ENCODE results near the gene CEACAM19.
A peak's percentile ranks its signal among the peaks of the same experiment; 100 is the strongest.
"Not testable (repeated sequence)": the region's sequence is repeated elsewhere in the genome, so short reads cannot be mapped to it uniquely, and the experiment has no call there.

Gene CEACAM19

DNA sequence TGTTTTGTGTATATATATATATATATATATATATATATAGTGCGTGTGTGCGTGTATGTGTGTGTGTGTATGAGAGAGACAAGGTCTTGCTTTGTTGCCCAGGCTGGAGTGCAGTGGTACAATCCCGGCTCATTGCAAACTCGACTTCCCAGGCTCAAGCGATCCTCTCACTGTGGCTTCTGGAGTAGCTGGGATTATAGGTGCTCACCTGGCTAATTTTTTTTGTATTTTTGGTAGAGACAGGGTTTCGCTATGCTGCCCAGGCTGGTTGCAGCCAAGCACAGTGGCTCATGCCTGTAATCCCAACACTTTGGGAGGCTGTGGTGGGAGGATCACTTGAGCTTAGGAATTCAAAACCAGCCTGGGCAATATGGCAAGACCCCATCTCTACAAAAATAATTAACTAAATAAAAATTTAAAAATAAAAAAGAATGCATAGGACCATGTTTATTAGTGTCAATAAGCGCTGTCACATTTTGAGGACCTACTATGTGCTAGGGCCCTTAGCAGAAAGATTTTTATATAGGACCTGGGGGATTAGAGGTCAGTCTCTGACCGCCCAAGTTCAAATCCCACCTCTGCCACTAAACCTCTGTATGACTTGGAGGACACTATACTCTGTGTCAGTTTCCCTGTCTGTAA is 25.8 kb upstream of the CEACAM19 start:
- no peak for DNase-seq (ENCODE audit: low read depth)

DNA sequence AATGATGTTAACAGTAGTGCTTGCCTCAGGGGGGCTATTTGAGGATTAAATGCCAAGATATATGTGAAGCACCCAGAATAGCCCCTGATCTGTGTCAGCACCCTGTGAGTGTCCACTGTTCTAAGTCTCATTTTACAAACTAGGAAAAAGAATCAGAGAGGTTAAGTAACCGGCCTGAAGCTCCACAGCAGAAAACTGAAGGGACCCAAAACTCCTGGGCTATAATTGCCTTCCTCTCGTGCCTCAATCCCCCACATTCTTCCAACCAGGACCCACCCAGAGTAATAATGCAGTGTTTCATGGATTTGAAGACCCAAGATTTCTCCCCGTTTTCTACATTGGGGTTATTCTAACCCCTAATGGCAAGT is 25.2 kb upstream of the CEACAM19 start:
- no peak for DNase-seq (ENCODE audit: low read depth)

DNA sequence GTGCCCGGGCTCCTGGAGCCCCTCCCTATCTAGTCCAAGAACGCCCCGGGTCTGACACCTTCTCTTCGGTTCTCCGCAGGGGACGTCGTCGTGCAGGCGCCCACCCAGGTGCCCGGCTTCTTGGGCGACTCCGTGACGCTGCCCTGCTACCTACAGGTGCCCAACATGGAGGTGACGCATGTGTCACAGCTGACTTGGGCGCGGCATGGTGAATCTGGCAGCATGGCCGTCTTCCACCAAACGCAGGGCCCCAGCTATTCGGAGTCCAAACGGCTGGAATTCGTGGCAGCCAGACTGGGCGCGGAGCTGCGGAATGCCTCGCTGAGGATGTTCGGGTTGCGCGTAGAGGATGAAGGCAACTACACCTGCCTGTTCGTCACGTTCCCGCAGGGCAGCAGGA is 24.1 kb upstream of the CEACAM19 start:
- no peak for DNase-seq (ENCODE audit: low read depth)

- DNase-seq (ENCODE audit: low read depth), result no peak
These were observed 22.5 kb upstream of the CEACAM19 start for GRCh38 chr19:44648631-44649251.

GRCh38 chr19:44649578-44650145 is 21.6 kb upstream of the CEACAM19 start:
- no peak for DNase-seq (ENCODE audit: low read depth)

DNA sequence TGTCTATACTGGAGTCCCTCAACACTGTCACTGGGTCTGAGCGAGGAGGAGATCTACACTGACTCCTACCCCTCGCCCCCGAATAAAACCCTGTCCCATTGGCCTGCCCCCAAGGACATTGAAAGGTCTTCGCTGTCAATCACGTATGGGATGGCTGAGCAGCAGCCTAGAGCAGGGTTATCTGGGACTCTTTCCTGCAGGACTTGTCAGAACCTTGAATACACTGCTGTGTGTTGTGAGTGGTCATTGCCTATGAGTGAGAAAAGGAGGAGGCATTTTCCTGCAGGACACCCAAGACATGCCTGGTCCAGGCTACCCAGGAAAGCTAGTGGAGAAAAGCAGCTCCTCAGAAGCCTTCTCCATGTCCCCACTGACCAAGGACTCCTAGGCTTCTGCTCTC is 17.9 kb upstream of the CEACAM19 start:
- no peak for DNase-seq (ENCODE audit: low read depth)

DNA sequence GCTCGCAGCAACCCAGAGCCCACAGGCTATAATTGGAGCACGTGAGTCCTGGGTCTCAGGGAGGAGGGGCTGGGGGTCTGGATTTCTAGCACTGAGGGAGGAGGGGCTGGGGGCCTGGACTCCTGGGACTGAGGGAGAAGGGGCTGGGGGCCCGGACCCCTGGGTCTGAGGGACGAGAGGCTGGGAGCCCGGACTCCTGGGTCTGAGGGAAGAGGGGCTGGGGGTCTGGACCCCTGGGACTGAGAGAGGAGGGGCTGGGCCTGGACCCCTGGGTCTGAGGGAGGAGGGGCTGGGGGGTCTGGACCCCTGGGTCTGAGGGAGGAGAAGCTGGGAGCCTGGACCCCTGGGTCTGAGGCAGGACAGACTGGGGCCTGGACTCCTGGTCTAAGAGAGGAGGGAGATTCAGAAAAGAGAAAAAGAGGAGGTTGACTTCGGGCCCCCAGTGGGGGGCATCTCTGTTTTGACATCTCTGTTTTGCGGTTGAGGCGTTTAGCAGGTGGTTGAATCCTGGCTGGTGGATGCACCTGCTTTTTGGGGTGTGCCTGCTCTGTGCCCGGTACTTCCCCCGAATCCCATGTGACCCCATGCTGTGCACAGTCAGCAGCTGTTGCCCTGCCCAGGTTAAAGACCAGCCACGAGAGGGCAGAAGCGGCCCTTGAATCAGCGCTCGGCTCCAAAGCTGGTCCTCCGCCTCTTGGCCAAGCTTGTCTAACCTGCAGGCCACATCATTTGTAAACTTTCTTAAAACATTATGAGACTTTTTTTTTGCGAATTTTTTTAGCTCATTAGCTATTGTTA is 17.1 kb upstream of the CEACAM19 start:
- peak; percentile 60 for DNase-seq (ENCODE audit: low read depth)

GRCh38 chr19:44657211-44657921 is 13.9 kb upstream of the CEACAM19 start:
- DNase-seq (ENCODE audit: low read depth), result peak; percentile 47

- DNase-seq (ENCODE audit: low read depth), result no peak
These were observed 13.1 kb upstream of the CEACAM19 start for GRCh38 chr19:44658069-44658733.

GRCh38 chr19:44660081-44660480 is 11.2 kb upstream of the CEACAM19 start:
- no peak for DNase-seq (ENCODE audit: low read depth)

- DNase-seq (ENCODE audit: low read depth), result no peak
These were observed 10.1 kb upstream of the CEACAM19 start for GRCh38 chr19:44661205-44661604.

- DNase-seq (ENCODE audit: low read depth), result no peak
These were observed 9.4 kb upstream of the CEACAM19 start for GRCh38 chr19:44661904-44662303.

- DNase-seq (ENCODE audit: low read depth), result no peak
These were observed 8.4 kb upstream of the CEACAM19 start for GRCh38 chr19:44662691-44663385.

DNA sequence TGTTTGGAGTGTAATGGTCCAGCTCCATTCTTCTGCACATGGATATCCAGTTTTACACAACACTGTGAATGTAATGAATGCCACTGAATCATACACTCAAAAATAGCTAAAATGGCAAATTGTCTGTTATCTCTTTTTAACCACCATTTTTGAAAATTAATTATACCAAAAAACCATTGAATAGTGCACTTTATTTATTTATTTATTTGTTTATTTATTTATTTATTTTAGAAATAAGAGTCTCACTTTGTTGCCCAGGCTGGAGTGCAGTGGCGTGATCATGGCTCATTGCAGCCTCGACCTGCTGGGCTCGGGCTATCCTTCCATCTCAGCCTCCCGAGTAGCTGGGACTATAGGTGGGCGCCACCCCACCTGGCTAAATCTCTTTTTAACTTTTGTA is 7.3 kb upstream of the CEACAM19 start:
- no peak for DNase-seq (ENCODE audit: low read depth)

- DNase-seq (ENCODE audit: low read depth), result no peak
These were observed 6.3 kb upstream of the CEACAM19 start for GRCh38 chr19:44664976-44665375.

DNA sequence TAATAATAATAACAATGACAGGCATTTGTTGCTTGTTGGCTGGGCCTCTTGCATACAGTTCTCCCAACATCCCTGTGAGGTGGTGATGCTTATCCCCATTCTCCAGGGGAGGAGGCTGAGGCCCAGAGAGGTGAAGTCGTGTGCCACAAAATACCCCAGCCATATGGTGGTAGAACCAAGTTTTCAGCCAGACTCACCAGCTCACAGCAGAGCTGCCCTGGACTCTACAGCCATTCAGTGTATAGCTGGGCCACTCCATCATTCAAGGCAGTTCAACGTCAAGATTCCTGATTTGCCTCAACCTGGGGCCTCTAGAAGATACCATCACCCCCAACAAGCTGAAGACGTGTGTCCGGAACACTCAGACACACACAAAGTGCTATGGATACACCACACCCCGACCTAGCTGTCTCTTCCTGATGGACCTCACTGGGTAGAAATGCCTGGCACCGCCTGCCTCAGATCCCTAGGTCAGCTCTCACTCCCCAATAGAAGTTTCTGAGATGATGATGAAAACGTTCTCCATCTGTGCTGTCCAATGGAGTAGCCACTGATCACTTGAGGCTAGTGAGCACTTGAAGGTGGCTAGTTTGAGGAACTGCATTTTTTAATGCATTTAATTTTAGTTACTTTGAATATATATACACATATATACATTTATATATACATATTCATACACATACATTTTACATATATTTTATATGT is 4.3 kb upstream of the CEACAM19 start:
- DNase-seq (ENCODE audit: low read depth), result no peak

DNA sequence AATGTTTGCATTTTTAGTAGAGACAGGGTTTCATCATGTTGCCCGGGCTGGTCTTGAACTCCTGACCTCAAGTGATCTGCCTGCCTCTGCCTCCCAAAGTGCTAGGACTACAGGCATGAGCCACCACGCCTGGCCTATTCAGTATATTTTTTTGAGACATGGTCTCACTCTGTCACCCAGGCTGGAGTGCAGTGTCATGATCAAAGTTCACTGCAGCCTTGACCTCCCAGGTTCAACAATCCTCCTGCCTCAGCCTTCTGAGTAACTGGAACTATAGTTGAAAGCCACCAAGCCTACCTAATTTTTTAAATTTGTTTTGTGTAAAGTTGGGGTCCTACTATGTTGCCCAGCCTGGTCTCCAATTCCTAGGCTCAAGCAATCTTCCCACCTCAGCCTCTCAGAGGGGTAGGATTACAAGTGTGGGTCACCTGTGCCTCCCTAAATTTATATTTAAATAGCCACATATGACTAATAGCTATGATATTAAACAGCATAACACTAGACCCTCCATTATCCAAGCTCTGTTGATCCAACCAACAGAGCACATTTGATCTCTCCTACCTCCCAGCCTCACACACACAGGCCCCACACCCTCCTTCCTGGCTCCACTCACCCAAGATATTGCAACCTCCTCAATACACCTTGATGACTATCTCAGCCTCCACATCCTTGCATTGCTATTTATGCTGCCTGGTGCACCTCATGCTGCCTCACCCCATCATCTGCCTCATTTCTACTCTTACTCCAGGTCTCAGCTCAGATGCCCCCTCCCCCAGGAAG is 2.1 kb upstream of the CEACAM19 start:
- DNase-seq (ENCODE audit: low read depth), result no peak

- DNase-seq (ENCODE audit: low read depth), result not testable (repeated sequence)
These were observed 1.3 kb upstream of the CEACAM19 start for GRCh38 chr19:44670027-44670426.

DNA sequence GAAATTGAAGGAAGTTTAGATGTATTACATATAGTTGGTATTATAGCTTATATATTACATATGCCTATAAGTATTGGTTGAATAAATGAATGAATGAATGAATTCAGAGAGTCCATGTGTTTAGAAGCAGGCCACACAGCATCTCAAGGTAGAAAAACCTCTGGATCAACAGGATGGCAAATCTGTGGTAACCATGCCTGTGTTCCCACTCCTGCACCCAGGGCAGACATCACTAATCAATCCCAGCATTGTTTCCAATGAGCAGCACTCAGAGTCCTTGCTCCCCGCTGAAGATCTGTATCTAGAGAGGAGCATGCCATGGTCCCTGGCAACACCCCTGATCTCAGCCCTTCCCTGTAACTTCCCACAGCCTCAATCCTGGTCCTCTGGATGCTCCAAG is 944 bp downstream of the CEACAM19 start:
- no peak for DNase-seq (ENCODE audit: low read depth)

- no peak for DNase-seq (ENCODE audit: low read depth)
These were observed 2.2 kb downstream of the CEACAM19 start for GRCh38 chr19:44673510-44673909.
